MM.1S (cell line): ENCODE data around the gene MPP3.

Source experiments
- CTCF ChIP-seq: fragments of 300-600 bp; sonication (generic); IDR thresholded peaks from 2 replicates; pipeline ENCODE4 v1.5.1; 2016; ENCODE audit warnings: antibody characterized with exemption, low read length, mixed read lengths
- EZH2 ChIP-seq: fragments of 300-600 bp; sonication (generic); optimal IDR thresholded peaks from 2 replicates; pipeline ENCODE3; 2017; ENCODE audit warnings: low read depth, mild to moderate bottlenecking, antibody characterized with exemption, low read length, mixed read lengths

GRCh38 chr17:43758086-43758485, 74.9 kb downstream of the MPP3 start:
- TF ChIP-seq CTCF = no peak
- TF ChIP-seq EZH2 = no peak
